Liver (tissue), 9 donors: ENCODE data around the gene GREM1. TPM values are rescaled to one million over a fixed set of nuclear protein-coding genes. Genes with fewer than 3 reads are reported as not detected.

Experiments
- DNase-seq: peaks from one replicate; pipeline ENCODE4 v3.0.0-alpha.2; 2017; ENCODE audit warnings: low spot score
- H3K27ac ChIP-seq, 2 donors: one replicate each; pipeline ENCODE4 v1.7.0; 2013; ENCODE audit warnings: inconsistent platforms in 2 of 2, low read length in 2 of 2, control low read depth in 1 of 2, low read depth in 1 of 2, mild to moderate bottlenecking in 1 of 2
- H3K27me3 ChIP-seq, 4 donors: one replicate each; pipeline versions ENCODE4 v1.6.1 to v1.7.0; 2013; ENCODE audit warnings: low read length in 3 of 4, inconsistent platforms in 1 of 4, mild to moderate bottlenecking in 1 of 4, moderate library complexity in 1 of 4; ENCODE audit not compliant: control insufficient read depth in 4 of 4, insufficient read depth in 4 of 4
- H3K36me3 ChIP-seq, 4 donors: one replicate each; pipeline versions ENCODE4 v1.6.1 to v1.7.0; 2013; ENCODE audit warnings: low read length in 3 of 4, mild to moderate bottlenecking in 3 of 4, low read depth in 1 of 4, moderate library complexity in 1 of 4; ENCODE audit not compliant: control insufficient read depth in 4 of 4, insufficient read depth in 3 of 4
- H3K4me1 ChIP-seq, 4 donors: one replicate each; pipeline versions ENCODE4 v1.6.1 to v1.7.0; 2013; ENCODE audit warnings: low read length in 3 of 4, mild to moderate bottlenecking in 3 of 4, moderate library complexity in 1 of 4; ENCODE audit not compliant: control insufficient read depth in 4 of 4, insufficient read depth in 4 of 4
- H3K4me3 ChIP-seq, 3 donors: one replicate each; pipeline versions ENCODE4 v1.6.1 to v1.7.0; 2013; ENCODE audit warnings: low read length in 3 of 3, control low read depth in 1 of 3, low read depth in 1 of 3, mild to moderate bottlenecking in 1 of 3
- H3K9ac ChIP-seq, 2 donors: one replicate each; pipeline ENCODE4 v1.7.0; 2013; ENCODE audit warnings: low read length in 2 of 2, mild to moderate bottlenecking in 2 of 2, moderate library complexity in 2 of 2, control low read depth in 1 of 2, low read depth in 1 of 2
- H3K9me3 ChIP-seq, 4 donors: one replicate each; pipeline versions ENCODE4 v1.6.1 to v1.7.0; 2013; ENCODE audit warnings: low read length in 3 of 4; ENCODE audit not compliant: control insufficient read depth in 4 of 4
- EGR1 ChIP-seq, 2 donors: IDR thresholded peaks; 2 replicates each; pipeline ENCODE4 v1.6.1; 2016 to 2018; ENCODE audit warnings: antibody characterized with exemption in 2 of 2, low read depth in 2 of 2
- FOXA2 ChIP-seq: IDR thresholded peaks from 2 replicates; pipeline ENCODE4 v1.6.1; 2016; ENCODE audit warnings: antibody characterized with exemption
- HNF4A ChIP-seq, 2 donors: conservative IDR thresholded peaks; 2 replicates each; pipeline ENCODE4 v1.6.1; 2016; ENCODE audit warnings: antibody characterized with exemption in 2 of 2, mild to moderate bottlenecking in 2 of 2
- HNF4G ChIP-seq: IDR thresholded peaks from 2 replicates; pipeline ENCODE4 v1.6.1; 2016; ENCODE audit warnings: antibody characterized with exemption
- JUND ChIP-seq, 2 donors: IDR thresholded peaks; 2 replicates each; pipeline ENCODE4 v1.6.1; 2016; ENCODE audit warnings: antibody characterized with exemption in 2 of 2
- NR2F2 ChIP-seq: IDR thresholded peaks from 2 replicates; pipeline ENCODE4 v1.6.1; 2016; ENCODE audit warnings: antibody characterized with exemption
- RAD21 ChIP-seq, 2 donors: IDR thresholded peaks; 2 replicates each; pipeline ENCODE4 v1.6.1; 2016; ENCODE audit warnings: antibody characterized with exemption in 2 of 2, mild to moderate bottlenecking in 2 of 2
- RXRA ChIP-seq, 2 donors: IDR thresholded peaks; 2 replicates each; pipeline ENCODE4 v1.6.1; 2017 to 2018; ENCODE audit warnings: antibody characterized with exemption in 2 of 2, mild to moderate bottlenecking in 1 of 2
- SP1 ChIP-seq: IDR thresholded peaks from 2 replicates; pipeline ENCODE4 v1.6.1; 2018; ENCODE audit warnings: antibody characterized with exemption, mild to moderate bottlenecking
- TAF1 ChIP-seq: conservative IDR thresholded peaks from 2 replicates; pipeline ENCODE4 v1.6.1; 2016; ENCODE audit warnings: antibody characterized with exemption, mild to moderate bottlenecking
- YY1 ChIP-seq: IDR thresholded peaks from 2 replicates; pipeline ENCODE4 v1.6.1; 2016; ENCODE audit warnings: antibody characterized with exemption, mild to moderate bottlenecking
- WGBS: extraction: QIAGEN DNeasy Blood & Tissue Kit; methylation state at CpG from one replicate; pipeline ENCODE4 v1.1.7; 2013; 5-methylcytosine and 5-hydroxymethylcytosine counted together
- polyA plus RNA-seq, 2 donors: library from polyadenylated mRNA; stranded (reverse) in 1 of 2; unstranded in 1 of 2; fragments of 200-250 nt in 1 of 2; fragments of >200 nt in 1 of 2; fragmentation: Nextera tagmentation in 1 of 2; extraction: Ambion mirVana in 1 of 2; gene quantifications; one replicate each; pipeline versions ENCODE4 v1.2.1 to v1.2.3, GENCODE V29; 2013 to 2015
- total RNA-seq, 2 donors: library from RNA; depleted of rRNA; stranded (reverse); fragments of >200 nt; gene quantifications; one replicate each; pipeline ENCODE4 v1.2.3, GENCODE V29; 2014
- TF ChIP-seq, protein P1 (sequence below): IDR thresholded peaks from 2 replicates; pipeline ENCODE4 v1.6.1; 2016; ENCODE audit warnings: antibody characterized with exemption, mild to moderate bottlenecking
- TF ChIP-seq, protein P2 (sequence below): fragments of 150-350 bp; IDR thresholded peaks from 2 replicates; pipeline ENCODE4 v1.5.1; 2017; ENCODE audit warnings: improper control_type of control experiment, low read depth, low read length; ENCODE audit not compliant: missing input control
- TF ChIP-seq, protein P3 (sequence below): IDR thresholded peaks from 2 replicates; pipeline ENCODE4 v1.6.1; 2016; ENCODE audit warnings: antibody characterized with exemption
- TF ChIP-seq, protein P4 (sequence below): IDR thresholded peaks from 2 replicates; pipeline ENCODE4 v1.6.1; 2016; ENCODE audit warnings: antibody characterized with exemption
- donor health status: healthy.
- donor health status: healthy.
- donor health status: healthy.
- donor health status: healthy.
- donor health status: healthy.

Gene GREM1
- total and polyA plus RNA-seq, 4 donors, result under 0.01 to 1.6 (median 0.50) TPM

DNA sequence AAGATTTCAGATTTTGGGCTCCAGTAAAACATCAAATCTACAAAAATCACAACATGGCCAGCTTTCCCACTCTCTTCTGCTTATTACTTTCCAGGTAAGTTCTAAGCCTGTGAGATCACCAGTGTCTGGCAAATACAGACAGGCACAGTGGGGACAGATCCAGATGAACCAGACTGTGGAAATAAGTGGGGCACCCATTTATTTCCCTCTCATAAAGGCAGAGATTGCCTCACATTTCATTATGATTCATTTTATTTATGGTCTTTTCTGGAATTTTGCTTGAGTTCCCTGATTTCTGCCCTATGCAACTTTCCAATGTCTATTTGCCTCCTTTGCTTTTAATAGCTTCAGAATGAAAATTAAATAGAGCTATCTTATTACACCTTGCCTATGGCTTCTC is 66.8 kb downstream of the GREM1 start:
- no peaks in the 10 kb centered on the region for H3K4me1 ChIP-seq
- TF ChIP-seq, protein P1, sequence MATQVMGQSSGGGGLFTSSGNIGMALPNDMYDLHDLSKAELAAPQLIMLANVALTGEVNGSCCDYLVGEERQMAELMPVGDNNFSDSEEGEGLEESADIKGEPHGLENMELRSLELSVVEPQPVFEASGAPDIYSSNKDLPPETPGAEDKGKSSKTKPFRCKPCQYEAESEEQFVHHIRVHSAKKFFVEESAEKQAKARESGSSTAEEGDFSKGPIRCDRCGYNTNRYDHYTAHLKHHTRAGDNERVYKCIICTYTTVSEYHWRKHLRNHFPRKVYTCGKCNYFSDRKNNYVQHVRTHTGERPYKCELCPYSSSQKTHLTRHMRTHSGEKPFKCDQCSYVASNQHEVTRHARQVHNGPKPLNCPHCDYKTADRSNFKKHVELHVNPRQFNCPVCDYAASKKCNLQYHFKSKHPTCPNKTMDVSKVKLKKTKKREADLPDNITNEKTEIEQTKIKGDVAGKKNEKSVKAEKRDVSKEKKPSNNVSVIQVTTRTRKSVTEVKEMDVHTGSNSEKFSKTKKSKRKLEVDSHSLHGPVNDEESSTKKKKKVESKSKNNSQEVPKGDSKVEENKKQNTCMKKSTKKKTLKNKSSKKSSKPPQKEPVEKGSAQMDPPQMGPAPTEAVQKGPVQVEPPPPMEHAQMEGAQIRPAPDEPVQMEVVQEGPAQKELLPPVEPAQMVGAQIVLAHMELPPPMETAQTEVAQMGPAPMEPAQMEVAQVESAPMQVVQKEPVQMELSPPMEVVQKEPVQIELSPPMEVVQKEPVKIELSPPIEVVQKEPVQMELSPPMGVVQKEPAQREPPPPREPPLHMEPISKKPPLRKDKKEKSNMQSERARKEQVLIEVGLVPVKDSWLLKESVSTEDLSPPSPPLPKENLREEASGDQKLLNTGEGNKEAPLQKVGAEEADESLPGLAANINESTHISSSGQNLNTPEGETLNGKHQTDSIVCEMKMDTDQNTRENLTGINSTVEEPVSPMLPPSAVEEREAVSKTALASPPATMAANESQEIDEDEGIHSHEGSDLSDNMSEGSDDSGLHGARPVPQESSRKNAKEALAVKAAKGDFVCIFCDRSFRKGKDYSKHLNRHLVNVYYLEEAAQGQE, result no peak
- TF ChIP-seq NR2F2 (no peak), EGR1 (IDR thresholded peaks at IDR 0.05; ENCODE audit: low read depth in 2 of 2) (no peak), RXRA (IDR thresholded peaks at IDR 0.05) (no peak)

GRCh38 chr15:32786906-32787305 is 69.1 kb downstream of the GREM1 start:
- DNase-seq, result no peak
- no peaks in the 10 kb centered on the region for H3K9me3 ChIP-seq
- H3K9ac ChIP-seq, result no peak overlapping the region
- 88% methylated on average over 7 of the region's 7 CpGs for WGBS
- H3K4me3 ChIP-seq, result no peak overlapping the region
- no peak overlapping the region for H3K27ac ChIP-seq
- peaks cover 0 to 5% (median 4%) of the 10 kb centered on the region in 4 donors for H3K4me1 ChIP-seq
- H3K36me3 ChIP-seq, result no peaks in the 10 kb centered on the region
- peaks cover 0 to under 1% (median 0%) of the 10 kb centered on the region in 4 donors for H3K27me3 ChIP-seq
- TF ChIP-seq, protein P2, sequence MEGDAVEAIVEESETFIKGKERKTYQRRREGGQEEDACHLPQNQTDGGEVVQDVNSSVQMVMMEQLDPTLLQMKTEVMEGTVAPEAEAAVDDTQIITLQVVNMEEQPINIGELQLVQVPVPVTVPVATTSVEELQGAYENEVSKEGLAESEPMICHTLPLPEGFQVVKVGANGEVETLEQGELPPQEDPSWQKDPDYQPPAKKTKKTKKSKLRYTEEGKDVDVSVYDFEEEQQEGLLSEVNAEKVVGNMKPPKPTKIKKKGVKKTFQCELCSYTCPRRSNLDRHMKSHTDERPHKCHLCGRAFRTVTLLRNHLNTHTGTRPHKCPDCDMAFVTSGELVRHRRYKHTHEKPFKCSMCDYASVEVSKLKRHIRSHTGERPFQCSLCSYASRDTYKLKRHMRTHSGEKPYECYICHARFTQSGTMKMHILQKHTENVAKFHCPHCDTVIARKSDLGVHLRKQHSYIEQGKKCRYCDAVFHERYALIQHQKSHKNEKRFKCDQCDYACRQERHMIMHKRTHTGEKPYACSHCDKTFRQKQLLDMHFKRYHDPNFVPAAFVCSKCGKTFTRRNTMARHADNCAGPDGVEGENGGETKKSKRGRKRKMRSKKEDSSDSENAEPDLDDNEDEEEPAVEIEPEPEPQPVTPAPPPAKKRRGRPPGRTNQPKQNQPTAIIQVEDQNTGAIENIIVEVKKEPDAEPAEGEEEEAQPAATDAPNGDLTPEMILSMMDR, result no peak
- TF ChIP-seq RXRA (IDR thresholded peaks at IDR 0.05) (no peak), FOXA2 (no peak), RAD21 (IDR thresholded peaks at IDR 0.05) (no peak), JUND (IDR thresholded peaks at IDR 0.05) (no peak), HNF4G (no peak), YY1 (no peak), SP1 (no peak), HNF4A (conservative IDR thresholded peaks at IDR 0.05) (no peak), TAF1 (no peak)
- TF ChIP-seq, protein P3, sequence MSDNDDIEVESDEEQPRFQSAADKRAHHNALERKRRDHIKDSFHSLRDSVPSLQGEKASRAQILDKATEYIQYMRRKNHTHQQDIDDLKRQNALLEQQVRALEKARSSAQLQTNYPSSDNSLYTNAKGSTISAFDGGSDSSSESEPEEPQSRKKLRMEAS, result no peak
- TF ChIP-seq, protein P4, sequence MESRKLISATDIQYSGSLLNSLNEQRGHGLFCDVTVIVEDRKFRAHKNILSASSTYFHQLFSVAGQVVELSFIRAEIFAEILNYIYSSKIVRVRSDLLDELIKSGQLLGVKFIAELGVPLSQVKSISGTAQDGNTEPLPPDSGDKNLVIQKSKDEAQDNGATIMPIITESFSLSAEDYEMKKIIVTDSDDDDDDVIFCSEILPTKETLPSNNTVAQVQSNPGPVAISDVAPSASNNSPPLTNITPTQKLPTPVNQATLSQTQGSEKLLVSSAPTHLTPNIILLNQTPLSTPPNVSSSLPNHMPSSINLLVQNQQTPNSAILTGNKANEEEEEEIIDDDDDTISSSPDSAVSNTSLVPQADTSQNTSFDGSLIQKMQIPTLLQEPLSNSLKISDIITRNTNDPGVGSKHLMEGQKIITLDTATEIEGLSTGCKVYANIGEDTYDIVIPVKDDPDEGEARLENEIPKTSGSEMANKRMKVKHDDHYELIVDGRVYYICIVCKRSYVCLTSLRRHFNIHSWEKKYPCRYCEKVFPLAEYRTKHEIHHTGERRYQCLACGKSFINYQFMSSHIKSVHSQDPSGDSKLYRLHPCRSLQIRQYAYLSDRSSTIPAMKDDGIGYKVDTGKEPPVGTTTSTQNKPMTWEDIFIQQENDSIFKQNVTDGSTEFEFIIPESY, result no peak

More for the DNA sequence above, 66.8 kb downstream of the GREM1 start:
- no peaks in the 10 kb centered on the region for H3K9me3 ChIP-seq
- H3K4me3 ChIP-seq, result no peak overlapping the region
- no peak overlapping the region for H3K9ac ChIP-seq
- no peak for DNase-seq
- no peaks in the 10 kb centered on the region for H3K36me3 ChIP-seq
- peaks cover 0 to 3% (median 0%) of the 10 kb centered on the region in 4 donors for H3K27me3 ChIP-seq
- H3K27ac ChIP-seq, result no peak overlapping the region
